ENCODE measurements around the gene SAXO1.

GRCh38 chr9:18941060-18941740, 91.8 kb downstream of the SAXO1 start:
- no peak for TF ChIP-seq CTCF (conservative IDR thresholded peaks at IDR 0.05; ENCODE audit: low read depth, low read length)
- no peak for TF ChIP-seq EZH2 (IDR thresholded peaks at IDR 0.05; ENCODE audit: low read length, unreplicated experiment)
- no peak for TF ChIP-seq EZH2phosphoT487 (IDR thresholded peaks at IDR 0.05; ENCODE audit: borderline replicate concordance, low read length)
